DND-41 (cell line): ENCODE measurements around the gene MRPS33.

Experiments used
- ATAC-seq: fragments of 200-7000 bp; cut with Tn5 transposase; 3 replicates; pipeline ENCODE4 v1.9.1; 2021; ENCODE audit warnings: low read depth; ENCODE audit not compliant: insufficient read depth
- DNase-seq: peaks from one replicate; pipeline ENCODE4 v3.0.0-alpha.2; 2020
- H2AFZ ChIP-seq: 2 replicates; pipeline ENCODE4 v1.6.0; 2012; ENCODE audit warnings: low read depth, low read length
- H3K27ac ChIP-seq: 2 replicates; pipeline ENCODE4 v1.5.1; 2012; ENCODE audit warnings: low read length, inconsistent platforms
- H3K27me3 ChIP-seq: fragments of 200-600 bp; sonication (generic); 2 replicates; pipeline ENCODE4 v1.6.0; 2012; ENCODE audit warnings: low read length, mild to moderate bottlenecking, inconsistent platforms; ENCODE audit not compliant: insufficient read depth, poor library complexity
- H3K36me3 ChIP-seq: 2 replicates; pipeline ENCODE4 v1.5.1; 2012; ENCODE audit warnings: low read length, inconsistent platforms; ENCODE audit not compliant: insufficient read depth
- H3K4me1 ChIP-seq: 2 replicates; pipeline ENCODE4 v1.5.1; 2012; ENCODE audit warnings: mild to moderate bottlenecking, low read length; ENCODE audit not compliant: insufficient read depth
- H3K4me2 ChIP-seq: 2 replicates; pipeline ENCODE4 v1.6.0; 2012; ENCODE audit warnings: mild to moderate bottlenecking, moderate library complexity, low read length, inconsistent platforms; ENCODE audit not compliant: insufficient read depth
- H3K4me3 ChIP-seq, 2 experiments: fragments of 200-600 bp in 1 of 2; shearing (Covaris generic) in 1 of 2; 2 replicates each; pipeline ENCODE4 v1.5.1; 2012 to 2016; ENCODE audit warnings: inconsistent platforms in 2 of 2, low read length in 2 of 2, mild to moderate bottlenecking in 2 of 2, low read depth in 1 of 2, moderate library complexity in 1 of 2
- H3K79me2 ChIP-seq: 2 replicates; pipeline ENCODE4 v1.6.0; 2012; ENCODE audit warnings: low read length, inconsistent platforms; ENCODE audit not compliant: insufficient read depth
- H3K9ac ChIP-seq: 2 replicates; pipeline ENCODE4 v1.6.0; 2012; ENCODE audit warnings: low read depth, mild to moderate bottlenecking, inconsistent platforms, low read length, moderate library complexity
- H3K9me3 ChIP-seq: 2 replicates; pipeline ENCODE4 v1.5.1; 2012; ENCODE audit warnings: low read length, moderate library complexity, mild to moderate bottlenecking, inconsistent platforms; ENCODE audit not compliant: insufficient read depth, severe bottlenecking
- H4K20me1 ChIP-seq: 2 replicates; pipeline ENCODE4 v1.6.0; 2012; ENCODE audit warnings: low read length; ENCODE audit not compliant: insufficient read depth
- EZH2 ChIP-seq: IDR thresholded peaks from 3 replicates; pipeline ENCODE4 v1.6.1; 2012; ENCODE audit warnings: borderline replicate concordance, low read depth, mild to moderate bottlenecking, moderate library complexity, low read length, inconsistent platforms; ENCODE audit not compliant: severe bottlenecking
- TF ChIP-seq, protein P1 (sequence below): IDR thresholded peaks from 2 replicates; pipeline ENCODE4 v1.5.1; 2012; ENCODE audit warnings: borderline replicate concordance, low read length, moderate library complexity, mild to moderate bottlenecking; ENCODE audit not compliant: poor library complexity, severe bottlenecking; ENCODE audit errors: extremely low read depth

Gene MRPS33

DNA sequence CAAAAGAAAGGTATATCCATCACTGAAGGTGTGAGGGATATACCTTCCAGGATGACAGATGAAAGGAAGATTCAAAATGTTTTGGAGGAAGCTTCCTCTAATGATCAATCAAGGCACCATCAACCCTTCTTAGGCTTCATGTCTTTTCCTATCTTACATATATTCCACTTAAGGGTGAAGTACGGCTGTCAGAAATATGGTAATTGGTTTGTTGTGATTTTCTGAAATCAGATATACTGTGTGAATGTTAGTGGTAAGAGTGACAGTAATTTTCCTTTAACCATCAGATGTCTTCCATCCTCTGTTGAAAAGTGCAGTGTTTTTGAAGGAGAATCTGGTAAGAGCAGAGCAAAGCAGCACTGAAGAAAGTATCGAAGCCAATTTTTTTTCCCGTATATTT is 2.8 kb upstream of the MRPS33 start:
- H2AFZ ChIP-seq = no peak overlapping the region
- H3K4me1 ChIP-seq = peaks cover 19% of the 10 kb centered on the region
- H3K27me3 ChIP-seq = no peaks in the 10 kb centered on the region
- no peak for TF ChIP-seq EZH2
- TF ChIP-seq, protein P1, sequence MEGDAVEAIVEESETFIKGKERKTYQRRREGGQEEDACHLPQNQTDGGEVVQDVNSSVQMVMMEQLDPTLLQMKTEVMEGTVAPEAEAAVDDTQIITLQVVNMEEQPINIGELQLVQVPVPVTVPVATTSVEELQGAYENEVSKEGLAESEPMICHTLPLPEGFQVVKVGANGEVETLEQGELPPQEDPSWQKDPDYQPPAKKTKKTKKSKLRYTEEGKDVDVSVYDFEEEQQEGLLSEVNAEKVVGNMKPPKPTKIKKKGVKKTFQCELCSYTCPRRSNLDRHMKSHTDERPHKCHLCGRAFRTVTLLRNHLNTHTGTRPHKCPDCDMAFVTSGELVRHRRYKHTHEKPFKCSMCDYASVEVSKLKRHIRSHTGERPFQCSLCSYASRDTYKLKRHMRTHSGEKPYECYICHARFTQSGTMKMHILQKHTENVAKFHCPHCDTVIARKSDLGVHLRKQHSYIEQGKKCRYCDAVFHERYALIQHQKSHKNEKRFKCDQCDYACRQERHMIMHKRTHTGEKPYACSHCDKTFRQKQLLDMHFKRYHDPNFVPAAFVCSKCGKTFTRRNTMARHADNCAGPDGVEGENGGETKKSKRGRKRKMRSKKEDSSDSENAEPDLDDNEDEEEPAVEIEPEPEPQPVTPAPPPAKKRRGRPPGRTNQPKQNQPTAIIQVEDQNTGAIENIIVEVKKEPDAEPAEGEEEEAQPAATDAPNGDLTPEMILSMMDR = no peak
- no peak overlapping the region for H3K4me2 ChIP-seq
- H3K36me3 ChIP-seq = no peaks in the 10 kb centered on the region
- H3K9me3 ChIP-seq = no peaks in the 10 kb centered on the region
- peaks cover 10% of the 10 kb centered on the region for H3K79me2 ChIP-seq
- DNase-seq (no peak), ATAC-seq (no peak)
- no peaks in the 10 kb centered on the region for H4K20me1 ChIP-seq
- no peak overlapping the region for H3K9ac ChIP-seq
- no peak overlapping the region for H3K4me3 ChIP-seq
- no peak overlapping the region for H3K27ac ChIP-seq

DNA sequence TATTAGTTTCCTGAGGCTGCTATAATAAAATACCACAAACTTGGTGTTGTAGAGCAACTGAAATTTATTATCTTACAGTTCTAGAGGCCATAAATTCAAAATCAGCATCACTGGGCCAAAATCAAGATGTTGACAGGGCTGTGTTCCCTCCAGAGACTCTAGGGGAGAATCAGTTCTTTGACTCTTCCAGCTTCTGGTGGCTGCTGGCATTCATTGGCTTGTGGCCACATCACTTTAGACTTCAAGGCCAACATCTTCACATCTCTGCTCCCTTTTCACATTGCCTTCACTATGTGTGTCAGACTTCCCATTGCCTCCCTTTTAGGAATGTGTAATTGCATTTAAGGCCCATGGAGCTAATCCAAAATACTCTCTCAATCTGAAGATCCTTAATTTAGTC is 1.6 kb upstream of the MRPS33 start:
- H3K4me3 ChIP-seq = no peak overlapping the region
- H3K9me3 ChIP-seq = no peaks in the 10 kb centered on the region
- H3K27me3 ChIP-seq = no peaks in the 10 kb centered on the region
- H2AFZ ChIP-seq = no peak overlapping the region
- peaks cover 10% of the 10 kb centered on the region for H3K79me2 ChIP-seq
- H3K4me1 ChIP-seq = peaks cover 21% of the 10 kb centered on the region
- no peak overlapping the region for H3K4me2 ChIP-seq
- DNase-seq = no peak
- ATAC-seq = no peak
- TF ChIP-seq, protein P1 = no peak
- TF ChIP-seq EZH2 = no peak
- no peaks in the 10 kb centered on the region for H3K36me3 ChIP-seq
- H4K20me1 ChIP-seq = no peaks in the 10 kb centered on the region
- H3K27ac ChIP-seq = no peak overlapping the region
- no peak overlapping the region for H3K9ac ChIP-seq

DNA sequence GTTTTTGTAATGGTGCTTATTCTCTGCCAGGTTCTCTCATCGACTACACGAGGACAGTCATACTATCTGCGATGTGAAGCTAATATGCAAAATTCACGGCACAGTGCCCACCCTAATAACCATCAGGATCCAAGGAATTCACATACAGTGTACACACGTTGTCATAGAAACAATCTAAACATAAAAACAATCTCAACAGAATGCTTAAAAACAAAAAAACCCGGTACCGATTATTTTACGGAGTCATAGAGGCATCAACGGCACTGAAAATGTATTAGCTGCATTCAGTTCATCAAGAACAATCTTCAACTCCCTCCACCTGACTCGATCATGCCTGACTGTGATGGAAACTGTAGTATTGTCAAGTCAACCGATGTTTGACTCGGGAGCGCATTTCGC is 628 bp downstream of the MRPS33 start:
- Histone ChIP-seq H3K9me3 (no peaks in the 10 kb centered on the region), H3K36me3 (0 out of 2 replicates have a peak, but pooled peaks cover 4% of the 10 kb centered on the region), H4K20me1 (no peaks in the 10 kb centered on the region), H2AFZ (peak overlapping the region; percentile 68), H3K4me2 (peak overlapping the region; percentile 59), H3K9ac (peak overlapping the region; percentile 62), H3K79me2 (peaks cover 10% of the 10 kb centered on the region), H3K27ac (peak overlapping the region; percentile 87), H3K27me3 (no peaks in the 10 kb centered on the region), H3K4me1 (peaks cover 21% of the 10 kb centered on the region), H3K4me3 (peak overlapping the region; percentile 53 to 57)
- no peak for DNase-seq
- no peak for ATAC-seq
- TF ChIP-seq, protein P1 = no peak
- TF ChIP-seq EZH2 = no peak

DNA sequence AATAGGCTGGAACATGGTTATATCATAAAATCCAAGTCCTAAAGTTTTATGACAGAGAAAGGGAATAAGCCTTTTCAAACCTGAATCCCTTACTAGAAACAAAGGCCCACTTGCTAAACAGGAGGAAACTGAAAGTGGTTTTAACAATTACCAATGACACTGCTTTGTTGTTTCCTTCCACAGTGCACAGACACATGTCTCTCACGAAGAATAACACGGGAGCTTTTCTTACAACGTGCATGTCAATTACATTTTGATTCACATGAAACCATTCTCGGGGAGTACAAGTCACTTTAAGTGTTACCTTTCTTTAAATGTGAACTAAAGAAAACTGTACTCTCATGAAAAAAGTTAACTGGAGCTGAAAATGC is 1.4 kb downstream of the MRPS33 start:
- Histone ChIP-seq H3K4me1 (peaks cover 21% of the 10 kb centered on the region), H3K4me2 (peak overlapping the region; percentile 59), H3K36me3 (0 out of 2 replicates have a peak, but pooled peaks cover 4% of the 10 kb centered on the region), H3K79me2 (peaks cover 10% of the 10 kb centered on the region), H2AFZ (no peak overlapping the region), H3K27me3 (no peaks in the 10 kb centered on the region), H3K27ac (no peak overlapping the region), H4K20me1 (no peaks in the 10 kb centered on the region), H3K9ac (peak overlapping the region; percentile 62; the same call in 1 of the 2 replicates), H3K9me3 (no peaks in the 10 kb centered on the region), H3K4me3 (peak overlapping the region in 1 of 2 experiments; percentile 57; a peak in 2 of 4 replicates)
- no peak for ATAC-seq
- TF ChIP-seq EZH2 = no peak
- TF ChIP-seq, protein P1 = no peak
- DNase-seq = no peak
